Neural progenitor cell (in vitro differentiated cells): Measurements from ENCODE around the gene HOXD13. TPM values are rescaled to one million over a fixed set of nuclear protein-coding genes. Genes with fewer than 3 reads are reported as not detected.

ENCODE experiments used
- DNase-seq: peaks from one replicate; pipeline ENCODE4 v3.0.0-alpha.2; 2016; ENCODE audit warnings: low spot score
- H2AFZ ChIP-seq: fragments of 200-600 bp; sonication (generic); replicated peaks from 2 replicates; pipeline ENCODE4 v1.6.1; 2016; ENCODE audit warnings: antibody characterized with exemption
- H3F3A ChIP-seq: fragments of 200-600 bp; sonication (generic); 2 replicates; pipeline ENCODE4 v1.6.1; 2016; ENCODE audit warnings: antibody characterized with exemption, low read depth
- H3K27ac ChIP-seq: fragments of 200-600 bp; sonication (generic); 2 replicates; pipeline ENCODE4 v1.5.1; 2016; ENCODE audit warnings: mild to moderate bottlenecking
- H3K27me3 ChIP-seq: fragments of 200-600 bp; sonication (generic); 2 replicates; pipeline ENCODE4 v1.6.1; 2016; ENCODE audit warnings: mild to moderate bottlenecking, moderate library complexity
- H3K36me3 ChIP-seq: fragments of 200-600 bp; sonication (generic); 2 replicates; pipeline ENCODE4 v1.5.1; 2016
- H3K4me1 ChIP-seq: fragments of 200-600 bp; sonication (generic); 2 replicates; pipeline ENCODE4 v1.6.1; 2016; ENCODE audit warnings: mixed run types
- H3K4me2 ChIP-seq: fragments of 200-600 bp; sonication (generic); 2 replicates; pipeline ENCODE4 v1.6.1; 2016
- H3K4me3 ChIP-seq: fragments of 200-600 bp; sonication (generic); 2 replicates; pipeline ENCODE4 v1.5.1; 2016
- H3K79me2 ChIP-seq: fragments of 200-600 bp; sonication (generic); 2 replicates; pipeline ENCODE4 v1.6.1; 2016; ENCODE audit warnings: low read depth
- H3K9ac ChIP-seq: fragments of 200-600 bp; sonication (generic); 2 replicates; pipeline ENCODE4 v1.6.1; 2016
- H3K9me3 ChIP-seq: fragments of 200-600 bp; sonication (generic); 2 replicates; pipeline ENCODE4 v1.5.1; 2016; ENCODE audit warnings: low read depth
- H4K20me1 ChIP-seq: fragments of 200-600 bp; sonication (generic); 2 replicates; pipeline ENCODE4 v1.6.1; 2016; ENCODE audit warnings: low read depth
- H3K27ac Mint-ChIP-seq: 3 replicates; pipeline ENCODE4 v1.8.0; 2021; ENCODE audit warnings: mixed read lengths
- H3K27me3 Mint-ChIP-seq: 2 replicates; pipeline ENCODE4 v1.8.0; 2022; ENCODE audit warnings: low read depth, mild to moderate bottlenecking, inconsistent platforms, moderate library complexity, mixed read lengths; ENCODE audit not compliant: insufficient read depth
- H3K36me3 Mint-ChIP-seq: 3 replicates; pipeline ENCODE4 v1.8.0; 2021; ENCODE audit warnings: mixed read lengths
- H3K4me1 Mint-ChIP-seq: 3 replicates; pipeline ENCODE4 v1.8.0; 2021; ENCODE audit warnings: mixed read lengths
- H3K4me3 Mint-ChIP-seq: 3 replicates; pipeline ENCODE4 v1.8.0; 2021; ENCODE audit warnings: mild to moderate bottlenecking, moderate library complexity, mixed read lengths
- H3K9me3 Mint-ChIP-seq: 3 replicates; pipeline ENCODE4 v1.8.0; 2020; ENCODE audit warnings: mixed read lengths
- EZH2 ChIP-seq: fragments of 200-600 bp; sonication (generic); IDR thresholded peaks from 2 replicates; pipeline ENCODE4 v1.6.1; 2017; ENCODE audit warnings: antibody characterized with exemption, mild to moderate bottlenecking, moderate library complexity
- EZH2phosphoT487 ChIP-seq: fragments of 200-600 bp; sonication (generic); IDR thresholded peaks from 2 replicates; pipeline ENCODE4 v1.6.1; 2017; ENCODE audit warnings: antibody characterized with exemption
- total RNA-seq: library from RNA; depleted of rRNA; stranded (reverse); fragments of >200 nt; gene quantifications from 2 replicates; pipeline ENCODE4 v1.2.3, GENCODE V29; 2015; ENCODE audit warnings: low replicate concordance
- TF ChIP-seq, protein P1 (sequence below): fragments of 200-600 bp; sonication (generic); IDR thresholded peaks from 2 replicates; pipeline ENCODE4 v1.5.1; 2017; ENCODE audit warnings: antibody characterized with exemption, mild to moderate bottlenecking

The HOXD13 gene
- total RNA-seq, 1 donor from 2014 or later = not detected

DNA sequence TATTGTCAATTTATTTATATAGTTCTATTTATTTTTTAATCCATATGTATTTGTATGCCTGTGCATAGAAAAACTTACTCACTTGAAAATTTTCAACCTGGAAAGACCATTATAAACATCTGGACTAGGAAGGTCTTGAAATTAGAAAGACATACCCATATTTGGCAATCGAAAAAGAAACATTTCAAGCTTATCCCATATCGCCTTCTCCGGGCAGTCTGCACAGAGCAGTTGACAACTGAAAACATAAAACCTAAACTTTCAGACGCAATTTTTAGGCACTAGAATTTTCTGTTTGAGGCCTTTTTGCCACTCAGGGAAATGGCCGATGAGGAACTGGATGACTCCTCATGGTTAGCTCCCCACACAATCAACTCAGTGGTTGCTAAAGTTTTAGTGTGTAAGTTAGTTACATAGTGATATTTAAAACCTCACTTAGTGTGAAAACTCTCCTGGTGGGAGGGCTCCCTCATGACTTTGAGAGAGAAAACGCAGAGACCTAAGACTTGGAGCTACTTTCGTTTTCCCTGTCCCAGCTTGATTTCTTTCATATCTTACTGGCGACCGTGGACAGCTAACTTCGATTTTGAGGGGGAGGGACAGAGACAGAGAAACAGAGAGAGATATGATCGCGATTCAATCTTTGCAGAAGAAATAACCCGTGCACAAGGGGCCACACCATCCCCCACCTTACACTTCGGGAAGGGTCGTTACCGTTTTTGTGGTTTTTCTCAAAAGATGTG lies 3.9 kb downstream of the HOXD13 start:
- no peaks in the 10 kb centered on the region for H3K36me3 Mint-ChIP-seq
- Histone ChIP-seq H3F3A (no peaks in the 10 kb centered on the region), H2AFZ (no peak overlapping the region), H4K20me1 (peaks cover 93% of the 10 kb centered on the region), H3K36me3 (no peaks in the 10 kb centered on the region), H3K9ac (no peak overlapping the region), H3K4me3 (no peak overlapping the region), H3K9me3 (no peaks in the 10 kb centered on the region), H3K4me1 (no peaks in the 10 kb centered on the region), H3K27ac (no peak overlapping the region), H3K27me3 (peaks cover 100% of the 10 kb centered on the region), H3K4me2 (no peak overlapping the region), H3K79me2 (no peaks in the 10 kb centered on the region)
- peaks cover 90% of the 10 kb centered on the region for H3K27me3 Mint-ChIP-seq
- peaks cover 2% of the 10 kb centered on the region for H3K9me3 Mint-ChIP-seq
- H3K4me1 Mint-ChIP-seq = peaks cover 10% of the 10 kb centered on the region
- H3K27ac Mint-ChIP-seq = no peak overlapping the region
- DNase-seq = no peak
- peak; percentile 61 for TF ChIP-seq EZH2
- TF ChIP-seq, protein P1, sequence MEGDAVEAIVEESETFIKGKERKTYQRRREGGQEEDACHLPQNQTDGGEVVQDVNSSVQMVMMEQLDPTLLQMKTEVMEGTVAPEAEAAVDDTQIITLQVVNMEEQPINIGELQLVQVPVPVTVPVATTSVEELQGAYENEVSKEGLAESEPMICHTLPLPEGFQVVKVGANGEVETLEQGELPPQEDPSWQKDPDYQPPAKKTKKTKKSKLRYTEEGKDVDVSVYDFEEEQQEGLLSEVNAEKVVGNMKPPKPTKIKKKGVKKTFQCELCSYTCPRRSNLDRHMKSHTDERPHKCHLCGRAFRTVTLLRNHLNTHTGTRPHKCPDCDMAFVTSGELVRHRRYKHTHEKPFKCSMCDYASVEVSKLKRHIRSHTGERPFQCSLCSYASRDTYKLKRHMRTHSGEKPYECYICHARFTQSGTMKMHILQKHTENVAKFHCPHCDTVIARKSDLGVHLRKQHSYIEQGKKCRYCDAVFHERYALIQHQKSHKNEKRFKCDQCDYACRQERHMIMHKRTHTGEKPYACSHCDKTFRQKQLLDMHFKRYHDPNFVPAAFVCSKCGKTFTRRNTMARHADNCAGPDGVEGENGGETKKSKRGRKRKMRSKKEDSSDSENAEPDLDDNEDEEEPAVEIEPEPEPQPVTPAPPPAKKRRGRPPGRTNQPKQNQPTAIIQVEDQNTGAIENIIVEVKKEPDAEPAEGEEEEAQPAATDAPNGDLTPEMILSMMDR = no peak
- TF ChIP-seq EZH2phosphoT487 = no peak
- H3K4me3 Mint-ChIP-seq = peak overlapping the region; percentile 57

GRCh38 chr2:176096986-176097819 lies 4.7 kb downstream of the HOXD13 start:
- Histone ChIP-seq H3K79me2 (no peaks in the 10 kb centered on the region), H3K36me3 (no peaks in the 10 kb centered on the region), H3K27ac (no peak overlapping the region), H3K27me3 (peaks cover 100% of the 10 kb centered on the region), H3K4me2 (no peak overlapping the region), H2AFZ (no peak overlapping the region), H4K20me1 (peaks cover 93% of the 10 kb centered on the region), H3K4me1 (no peaks in the 10 kb centered on the region), H3K9me3 (no peaks in the 10 kb centered on the region), H3K9ac (no peak overlapping the region), H3K4me3 (no peak overlapping the region), H3F3A (no peaks in the 10 kb centered on the region)
- peak; percentile 66 for DNase-seq
- peak; percentile 37 for TF ChIP-seq EZH2phosphoT487
- peak; percentile 58 for TF ChIP-seq EZH2
- TF ChIP-seq, protein P1 = peak; percentile 64
- Mint-ChIP-seq H3K4me1 (peaks cover 4% of the 10 kb centered on the region), H3K27ac (no peak overlapping the region), H3K9me3 (peaks cover 3% of the 10 kb centered on the region), H3K36me3 (no peaks in the 10 kb centered on the region), H3K4me3 (peak overlapping the region; percentile 57), H3K27me3 (peaks cover 90% of the 10 kb centered on the region)

DNA sequence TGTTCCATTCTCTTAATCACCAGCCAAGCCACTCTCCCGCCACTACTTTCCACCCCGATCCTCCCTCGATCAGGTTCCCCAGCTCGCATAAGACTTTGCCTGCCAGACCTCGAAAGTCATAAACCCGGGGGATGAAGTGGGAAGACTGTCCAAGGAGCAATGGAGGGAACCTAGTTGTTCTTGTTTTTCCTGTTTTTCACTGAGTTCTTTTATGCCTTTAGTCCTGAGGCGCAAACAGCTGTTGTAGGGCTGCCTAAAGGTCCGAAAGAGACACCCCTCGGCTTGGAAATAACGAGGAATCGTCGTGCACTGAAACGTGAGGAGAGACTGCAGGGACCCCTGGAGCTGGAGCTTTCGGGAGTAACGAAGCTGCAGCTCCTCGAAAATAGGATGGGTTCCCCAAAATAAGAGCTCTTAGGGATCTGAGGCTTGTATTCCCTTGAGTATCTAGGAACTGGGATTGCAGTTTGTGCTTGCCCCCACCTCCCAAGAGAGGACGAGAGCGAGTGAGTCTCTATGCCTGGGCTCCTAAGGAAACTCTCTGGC lies 5.4 kb downstream of the HOXD13 start:
- Histone ChIP-seq H3K27me3 (peaks cover 100% of the 10 kb centered on the region), H3K4me3 (no peak overlapping the region), H4K20me1 (peaks cover 96% of the 10 kb centered on the region), H3K4me2 (no peak overlapping the region), H3K9me3 (no peaks in the 10 kb centered on the region), H3K36me3 (no peaks in the 10 kb centered on the region), H3K79me2 (no peaks in the 10 kb centered on the region), H3K4me1 (no peaks in the 10 kb centered on the region), H3F3A (no peaks in the 10 kb centered on the region), H2AFZ (no peak overlapping the region), H3K27ac (no peak overlapping the region), H3K9ac (no peak overlapping the region)
- Mint-ChIP-seq H3K9me3 (peaks cover 6% of the 10 kb centered on the region), H3K36me3 (no peaks in the 10 kb centered on the region), H3K27me3 (peaks cover 96% of the 10 kb centered on the region), H3K4me3 (peak overlapping the region; percentile 22), H3K27ac (no peak overlapping the region), H3K4me1 (peaks cover 4% of the 10 kb centered on the region)
- no peak for DNase-seq
- peak; percentile 81 for TF ChIP-seq EZH2
- TF ChIP-seq, protein P1 = no peak
- no peak for TF ChIP-seq EZH2phosphoT487
